Stimulated activated CD8-positive, alpha-beta memory T cell treated with anti-CD3 and anti-CD28 coated beads, Interleukin-15, amount 100 ng/mL, for 1 hour (primary cell): ENCODE results near the gene CBFA2T2.
"Not testable (repeated sequence)": the region's sequence is repeated elsewhere in the genome, so short reads cannot be mapped to it uniquely, and the experiment has no call there.

Experiments
- DNase-seq: peaks from one replicate; pipeline ENCODE4 v3.0.0-alpha.2; 2020; ENCODE audit warnings: low read depth

The CBFA2T2 gene

DNA sequence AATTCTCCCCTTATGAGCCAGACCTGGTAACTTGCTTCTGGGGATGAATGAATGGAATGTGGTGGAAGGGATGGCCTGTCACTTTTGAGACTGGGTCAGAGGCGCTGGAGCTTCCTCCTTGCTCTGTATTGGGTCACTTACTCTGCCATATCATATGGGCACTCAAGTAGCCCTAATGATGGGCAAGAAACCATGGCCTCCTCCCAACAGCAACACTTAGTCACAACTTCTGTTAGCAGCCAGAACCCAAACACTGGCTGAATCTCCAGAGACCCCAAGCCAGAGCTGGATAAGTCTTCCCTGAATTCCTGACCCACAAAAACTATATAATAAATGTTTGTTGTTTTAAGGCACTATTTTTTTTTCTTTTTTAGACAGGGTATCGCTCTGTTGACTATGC lies 190.8 kb downstream of the CBFA2T2 start:
- DNase-seq = no peak

DNA sequence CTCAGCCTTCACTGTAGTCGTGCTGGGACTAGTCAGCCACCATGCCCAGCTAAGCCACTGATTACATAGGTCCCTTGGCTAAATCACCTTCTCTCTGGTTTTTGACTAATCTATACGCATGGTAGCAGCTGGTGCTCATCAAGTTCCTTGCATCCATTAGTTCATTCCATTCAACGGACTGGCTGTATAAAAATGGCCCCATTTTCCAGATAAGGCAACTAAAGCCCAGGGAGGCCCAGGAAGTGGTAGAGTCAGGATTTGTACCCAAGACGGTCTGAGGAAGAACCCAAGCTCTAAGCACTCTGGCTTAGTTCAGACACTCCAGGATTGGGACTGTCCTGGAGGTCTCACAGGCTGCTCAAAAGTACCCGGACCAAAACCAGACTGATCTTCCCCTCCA lies 191.4 kb downstream of the CBFA2T2 start:
- no peak for DNase-seq

DNA sequence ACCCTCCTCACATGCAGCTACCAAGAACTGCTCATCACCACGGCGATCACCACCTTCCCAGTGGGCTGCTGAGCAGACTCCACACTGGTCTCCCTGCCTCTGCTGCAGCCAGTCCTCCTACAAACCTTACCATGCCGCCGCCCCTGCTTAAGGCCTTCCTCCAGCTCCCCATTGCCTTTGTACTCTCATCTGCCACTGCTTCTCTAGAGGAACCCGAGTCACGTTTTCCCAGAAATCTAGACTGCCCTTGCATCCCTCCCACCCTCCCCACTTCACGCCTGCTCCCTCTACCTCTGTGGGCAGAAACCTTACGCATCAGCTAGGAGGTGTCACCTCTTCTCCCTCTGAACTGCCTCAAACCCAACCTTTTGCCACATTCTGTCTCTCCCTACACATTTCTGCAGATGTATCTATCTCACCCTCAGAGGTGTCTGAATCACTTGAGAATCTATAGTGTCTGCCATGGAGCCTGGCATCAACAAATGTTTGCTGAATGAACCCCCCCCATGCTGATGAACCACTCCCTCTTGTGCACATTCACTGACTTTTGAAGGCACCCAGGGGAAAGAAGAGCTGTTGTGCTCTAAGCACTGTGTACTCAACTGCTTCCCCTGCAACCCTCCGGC lies 191.9 kb downstream of the CBFA2T2 start:
- DNase-seq = no peak

DNA sequence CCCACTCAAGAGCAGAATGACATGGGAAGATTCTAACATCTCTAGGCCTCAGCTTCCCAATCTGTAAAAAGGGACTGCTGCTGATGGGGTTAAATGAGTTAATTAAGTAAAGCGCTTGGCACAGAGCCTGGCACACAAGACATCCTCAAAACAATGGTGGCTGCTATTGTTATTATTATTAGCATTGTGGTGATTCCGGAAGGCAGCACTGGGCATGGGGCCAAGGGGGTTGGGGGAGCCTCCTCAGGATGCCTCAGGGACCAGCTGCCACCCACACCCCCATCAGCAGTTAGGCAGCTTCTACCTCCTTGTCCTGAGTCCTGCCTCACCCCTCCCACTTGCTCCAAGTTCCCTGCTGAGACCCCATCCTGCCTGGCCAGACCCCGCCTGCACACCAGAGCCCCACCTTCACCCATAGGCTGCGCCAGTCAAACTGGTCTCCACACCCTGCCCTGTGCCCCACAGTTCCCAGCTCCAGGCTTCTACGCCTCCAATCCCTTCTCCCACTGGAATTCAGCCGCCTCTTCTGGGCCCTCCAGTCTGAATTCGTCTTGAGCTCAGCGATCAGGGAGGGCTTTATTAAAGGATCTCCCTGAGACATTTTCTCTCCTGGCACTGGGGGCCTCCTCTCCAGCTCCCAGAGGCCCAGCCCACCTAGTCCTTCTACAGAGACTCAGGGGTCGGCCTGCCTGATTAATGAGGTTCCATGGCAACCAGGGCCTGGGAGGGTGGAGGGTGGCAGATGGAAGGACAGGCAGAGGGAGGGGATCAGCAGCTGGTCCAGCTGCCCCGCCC lies 194.8 kb downstream of the CBFA2T2 start:
- DNase-seq = no peak

DNA sequence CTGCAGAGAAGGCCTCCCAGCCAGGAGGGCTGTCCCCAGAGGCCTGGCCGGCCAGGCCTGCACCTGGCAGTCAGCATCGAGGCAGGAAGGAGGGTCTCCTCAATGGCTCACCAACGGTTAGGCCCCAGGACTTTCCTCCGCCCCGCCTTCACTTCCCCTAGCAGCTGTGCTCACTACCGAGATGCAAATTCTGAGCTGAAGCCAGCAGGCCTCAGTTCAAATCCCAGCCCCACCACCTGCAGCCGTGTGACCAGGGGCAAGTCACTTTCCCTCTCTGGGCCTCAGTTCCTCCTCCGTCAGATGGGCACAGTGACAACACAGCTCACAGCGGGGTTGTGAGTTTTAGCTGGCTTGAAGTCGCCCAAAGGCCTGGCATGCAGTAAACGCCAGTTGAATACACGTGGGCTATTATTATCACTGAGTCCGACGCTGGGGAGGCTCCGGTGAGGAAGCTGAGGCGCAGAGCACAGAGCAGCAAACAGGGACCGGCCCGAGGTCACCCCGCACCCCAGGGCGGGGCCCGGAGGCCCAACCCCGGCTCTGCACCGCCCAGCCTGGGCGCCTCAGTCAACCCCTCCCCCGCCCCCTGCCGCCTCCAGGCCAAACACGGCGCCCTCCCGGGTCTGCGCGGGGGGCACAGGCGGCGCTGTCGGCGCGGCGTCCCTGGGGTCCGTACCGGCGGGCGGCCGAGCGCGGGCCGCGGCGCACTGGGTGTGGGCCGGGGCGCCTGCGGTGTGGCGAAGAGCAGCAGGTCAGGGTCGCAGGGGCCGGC lies 195.6 kb downstream of the CBFA2T2 start:
- no peak for DNase-seq

DNA sequence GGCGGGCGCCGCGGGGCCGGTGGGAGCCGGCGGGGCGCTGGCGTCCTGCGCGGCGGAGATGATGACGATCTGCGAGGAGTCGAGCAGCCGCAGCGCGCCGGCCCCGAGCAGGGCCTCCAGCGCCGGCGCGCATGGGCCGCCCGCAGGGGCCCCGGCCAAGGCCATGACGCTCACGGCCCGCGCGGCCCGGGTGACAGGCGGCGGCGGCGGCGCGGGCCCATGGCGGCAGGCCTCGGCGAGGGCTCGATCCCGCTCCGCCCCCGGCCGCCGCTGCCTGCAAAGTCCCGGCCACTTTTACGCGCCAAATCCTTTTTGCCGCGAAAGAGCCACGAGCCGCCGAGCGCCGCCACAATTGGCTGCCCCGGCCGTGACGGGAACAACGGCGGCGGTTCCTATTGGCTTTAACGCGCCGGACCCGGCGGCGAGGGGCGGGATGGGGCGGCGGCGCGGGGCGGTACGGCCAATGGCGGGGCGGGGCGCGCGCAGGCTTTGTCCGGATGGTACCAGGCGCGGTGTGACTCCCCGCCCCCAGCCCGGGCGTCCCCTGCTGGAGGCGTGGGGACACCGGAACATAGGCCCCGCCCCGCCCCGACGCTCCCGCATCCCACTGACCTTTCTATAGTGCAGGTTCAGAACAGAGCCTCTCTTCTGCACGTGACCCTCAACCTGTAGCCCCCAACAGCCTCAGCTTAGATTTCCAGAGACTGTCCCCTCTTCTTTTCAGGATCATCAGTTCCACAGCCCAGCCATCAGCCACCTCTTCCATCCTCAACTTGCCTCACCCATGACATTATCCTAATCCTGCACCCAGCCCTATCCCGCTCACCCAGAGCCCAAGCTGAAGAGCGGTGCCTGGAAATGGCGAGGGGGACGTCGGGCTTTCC lies 196.4 kb downstream of the CBFA2T2 start, which contains the start of gene E2F1:
TSS of gene E2F1 (minus strand) at position 286 of the 884 bp plus-strand sequence. CDS start at position 165, 121 bp downstream.
- peak; percentile 81 for DNase-seq

DNA sequence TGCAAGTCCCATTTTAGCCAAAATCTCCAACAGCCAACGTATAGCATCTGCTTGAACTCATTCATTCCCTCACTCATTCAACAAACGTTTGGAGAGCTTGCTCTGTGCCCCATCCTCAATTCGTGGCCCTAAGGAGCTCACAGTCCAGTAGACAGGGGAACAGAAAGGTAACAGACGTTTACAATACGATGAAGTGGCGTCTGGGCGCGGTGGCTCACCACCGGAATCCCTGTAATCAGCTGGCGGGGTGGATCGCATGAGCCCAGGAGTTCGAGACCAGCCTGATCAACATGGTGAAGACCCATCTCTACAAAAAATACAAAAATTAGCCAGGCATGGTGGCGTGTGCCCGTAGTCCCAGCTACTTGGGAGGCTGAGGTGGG lies 197.1 kb downstream of the CBFA2T2 start:
- DNase-seq = no peak

DNA sequence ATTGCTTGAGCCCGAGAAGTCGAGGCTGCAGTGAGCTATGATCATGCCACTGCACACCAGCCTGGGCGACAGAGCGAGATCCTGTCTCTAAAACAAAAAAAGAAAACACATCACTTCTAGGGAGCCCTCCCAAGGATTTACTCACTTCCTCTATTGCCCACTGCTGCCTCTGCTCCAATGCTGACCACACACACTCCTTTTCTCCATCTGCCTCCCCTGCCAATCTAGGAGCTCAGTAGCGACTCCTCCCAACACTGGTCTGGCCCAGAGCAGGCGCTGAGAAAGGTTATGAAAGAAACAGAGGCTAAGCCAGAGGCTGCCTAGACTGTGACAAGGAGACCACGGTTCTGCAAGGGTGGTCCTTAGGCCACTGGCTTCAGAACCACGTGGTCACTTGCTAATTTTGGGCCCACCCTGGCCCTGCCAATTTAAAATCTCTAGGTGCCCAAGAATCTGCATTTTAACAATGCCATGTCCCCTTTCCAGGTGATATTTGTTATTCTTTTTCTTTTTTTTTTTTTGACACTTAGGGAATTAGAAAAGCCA lies 197.5 kb downstream of the CBFA2T2 start:
- no peak for DNase-seq

DNA sequence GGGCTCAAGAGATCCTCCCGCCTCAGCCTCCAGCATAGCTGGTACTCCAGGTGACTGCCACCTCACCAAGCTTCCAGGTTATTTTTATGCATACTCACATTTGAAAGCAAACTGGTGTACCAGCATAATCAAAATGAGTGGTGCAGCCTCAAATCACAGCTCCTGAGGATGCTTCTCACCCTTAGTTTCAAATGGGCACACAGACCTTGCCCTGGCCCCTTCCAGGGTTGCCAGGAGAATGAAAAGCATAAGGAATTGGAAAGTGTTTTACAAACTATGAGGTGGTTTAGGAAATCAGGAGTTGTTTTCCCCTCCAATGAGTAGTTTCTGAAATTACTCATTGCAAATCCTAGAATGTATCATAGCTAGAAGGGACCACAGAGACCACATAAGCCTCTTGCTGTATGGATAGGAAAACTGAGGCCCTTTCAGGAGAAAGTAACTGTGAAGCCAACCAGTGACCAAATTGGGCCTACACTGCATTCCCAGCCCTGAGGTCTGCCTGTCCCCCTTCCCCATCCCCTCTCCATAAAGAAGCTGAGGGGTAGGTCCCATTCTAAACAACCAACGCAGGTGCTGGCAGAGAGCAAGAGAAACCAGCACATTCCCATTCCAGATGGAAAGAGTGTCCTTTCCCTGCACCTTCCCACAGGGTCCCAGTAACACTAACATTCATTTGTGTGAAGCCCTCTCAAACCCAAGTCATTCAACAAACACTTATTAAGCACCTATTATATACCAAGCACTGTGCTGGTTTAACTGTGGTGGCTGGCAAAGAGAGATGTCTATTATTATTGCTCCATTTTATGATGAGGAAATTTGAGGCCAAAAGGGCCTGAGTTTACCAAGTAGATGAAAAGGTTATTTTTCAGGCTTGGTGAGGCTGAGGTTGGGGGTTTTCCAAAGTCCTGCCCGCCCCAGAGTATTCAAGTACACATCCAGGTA lies 198.4 kb downstream of the CBFA2T2 start:
- no peak for DNase-seq

DNA sequence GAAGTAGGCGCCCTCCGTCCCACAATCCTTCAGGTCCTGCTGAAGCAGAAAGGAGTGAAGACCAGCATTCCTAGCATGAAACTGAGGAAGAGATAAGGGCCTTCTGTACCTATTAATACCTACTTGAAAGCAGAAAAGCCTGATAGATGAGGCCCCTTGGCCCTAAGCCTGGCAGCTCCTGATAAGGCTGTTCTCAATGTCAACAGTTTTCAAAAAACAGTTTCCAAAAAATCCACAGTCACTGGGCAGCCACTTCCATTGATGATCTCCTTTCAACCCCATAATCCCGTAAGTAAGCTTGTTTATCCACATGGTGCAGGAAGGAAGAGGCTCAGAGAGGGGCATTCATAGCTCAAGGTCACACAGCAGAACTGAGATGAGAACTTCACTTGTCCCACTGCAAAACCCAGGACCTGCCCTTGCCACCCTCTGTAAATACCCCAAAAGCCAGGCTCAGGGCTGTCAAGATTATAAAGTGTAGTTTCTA lies 199.1 kb downstream of the CBFA2T2 start:
- no peak for DNase-seq

DNA sequence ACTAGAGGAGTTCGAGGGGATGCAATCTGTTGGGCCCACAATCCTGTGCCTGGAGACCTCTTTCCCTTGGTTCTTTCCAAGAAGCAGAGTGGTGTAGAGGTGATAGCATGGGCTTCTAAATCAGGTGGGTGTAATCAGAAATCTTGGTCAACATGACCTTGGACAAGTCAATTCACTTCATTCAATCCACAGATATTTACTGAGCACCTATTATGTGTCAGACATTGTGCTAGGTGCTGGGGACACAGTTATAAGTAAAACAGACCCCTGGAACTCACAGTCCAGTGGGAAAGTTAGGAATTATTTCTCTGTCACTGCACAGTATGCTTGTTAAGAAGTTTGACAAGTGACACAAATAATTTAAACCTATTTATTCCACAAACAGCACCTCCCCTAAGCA lies 199.6 kb downstream of the CBFA2T2 start:
- no peak for DNase-seq

DNA sequence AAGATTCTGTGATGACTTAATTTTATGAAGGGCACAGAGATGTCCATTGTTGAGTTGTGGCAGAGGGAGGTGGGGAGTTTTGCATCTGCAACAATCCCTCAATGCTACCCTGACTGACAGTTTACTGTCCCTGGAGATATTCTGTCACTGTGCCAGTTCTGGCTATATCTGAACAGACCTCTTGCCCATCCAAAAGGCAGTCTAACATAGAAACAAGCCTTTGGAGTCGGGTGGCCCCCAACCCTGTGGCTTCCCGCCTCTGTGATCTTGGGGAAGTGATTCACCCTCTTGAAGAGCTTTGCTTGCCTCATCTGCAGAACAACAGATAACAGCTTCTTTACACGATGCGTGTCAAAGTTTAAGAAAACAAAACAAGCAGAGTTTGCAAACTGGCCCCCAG lies 200.1 kb downstream of the CBFA2T2 start:
- no peak for DNase-seq

DNA sequence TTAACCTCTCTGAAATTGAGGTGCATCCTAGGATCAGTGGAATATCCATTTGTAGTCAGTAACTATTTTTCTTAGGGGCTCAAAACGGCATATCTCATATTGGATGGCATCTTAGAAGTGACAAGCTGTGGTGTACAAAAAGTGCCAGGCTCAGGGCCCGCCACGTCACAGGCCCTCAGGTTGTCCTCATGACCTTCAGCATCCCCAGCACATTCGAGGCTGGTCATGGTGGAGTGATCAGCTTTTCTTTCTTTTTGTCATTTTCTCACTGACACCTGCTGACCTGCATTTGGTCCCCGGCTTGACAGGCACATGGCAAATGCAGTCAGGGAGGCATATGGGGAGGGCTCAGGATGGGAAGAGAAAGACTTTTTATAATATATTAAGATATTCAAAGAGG lies 203.4 kb downstream of the CBFA2T2 start:
- DNase-seq = no peak

DNA sequence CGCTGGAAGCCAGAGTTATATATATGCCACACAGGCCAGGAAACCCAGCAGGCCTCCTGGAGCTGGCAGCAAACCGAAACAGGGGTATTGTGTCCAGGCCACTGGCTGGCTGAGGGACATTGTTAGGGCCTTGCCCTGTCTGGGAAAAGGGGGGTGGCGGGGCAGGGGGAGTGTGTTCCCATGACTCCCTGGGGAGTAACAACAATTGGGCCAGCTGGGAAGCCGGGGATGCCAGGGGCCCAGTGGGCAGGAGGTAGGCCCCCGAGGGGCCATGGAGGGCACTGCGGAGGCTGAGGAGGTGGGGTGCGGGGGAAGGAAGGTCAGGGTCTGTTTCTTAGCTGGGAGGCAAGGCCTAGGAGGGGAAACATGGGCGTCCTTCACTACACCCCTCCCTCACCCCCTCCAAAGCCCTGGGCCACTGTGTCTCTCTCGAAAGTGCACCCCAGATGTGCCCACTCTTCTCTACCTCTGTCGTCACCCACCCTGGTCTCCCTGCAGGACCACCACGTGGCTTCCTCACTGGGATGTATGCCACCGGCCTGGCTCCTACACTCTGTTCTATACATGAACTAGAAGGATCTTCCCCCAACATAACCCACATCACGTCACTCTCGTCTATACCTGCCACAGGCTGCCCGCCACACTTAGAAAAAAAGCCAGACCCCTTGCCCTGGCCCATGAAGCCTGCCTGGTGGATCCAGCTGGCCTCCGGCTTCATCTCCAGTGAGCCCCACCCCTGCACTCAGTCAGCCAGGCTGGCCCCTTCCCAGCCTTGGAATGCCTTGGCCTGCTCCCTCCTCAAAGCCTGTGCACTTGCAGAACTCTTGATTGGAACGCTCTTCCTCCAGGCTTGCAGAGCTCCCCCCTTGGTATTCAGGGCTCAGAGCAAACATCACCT lies 204.1 kb downstream of the CBFA2T2 start:
- DNase-seq = no peak

DNA sequence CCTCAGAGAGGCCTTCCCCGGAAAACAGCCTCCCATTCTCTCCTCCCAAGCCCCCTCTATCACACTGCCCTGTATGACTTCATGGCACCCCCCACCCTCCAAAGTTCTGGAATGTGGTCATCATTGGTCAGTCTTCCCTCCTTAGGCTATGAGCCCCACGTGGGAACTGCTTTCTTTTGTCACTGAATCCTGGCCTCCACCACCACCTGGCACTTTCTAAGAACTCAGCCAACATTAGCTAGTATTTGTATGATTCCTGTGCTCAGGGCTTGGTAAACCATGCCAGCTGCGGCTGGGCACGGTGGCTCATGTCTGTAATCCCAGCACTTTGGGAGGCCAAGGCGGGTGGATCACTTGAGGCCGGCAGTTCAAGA lies 204.7 kb downstream of the CBFA2T2 start:
- no peak for DNase-seq

DNA sequence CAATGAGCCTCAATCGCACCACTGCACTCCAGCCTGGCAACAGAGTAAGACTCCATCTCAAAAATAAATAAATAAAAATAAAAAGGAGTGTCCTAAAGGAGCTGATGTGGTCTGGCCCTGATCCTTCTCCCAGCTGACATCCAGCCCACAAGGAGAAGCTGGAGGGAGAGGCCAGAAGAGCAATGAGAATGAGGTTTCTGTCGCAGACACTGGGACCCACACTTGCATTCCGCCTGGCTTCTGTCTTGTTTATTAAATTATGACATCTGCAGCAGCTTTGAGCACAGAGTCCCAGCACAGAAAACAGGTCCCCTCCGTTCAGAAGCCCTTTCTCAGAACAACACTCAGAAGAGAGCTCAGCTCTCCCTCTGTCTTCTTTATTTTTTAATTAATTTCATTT lies 206.6 kb downstream of the CBFA2T2 start:
- no peak for DNase-seq

DNA sequence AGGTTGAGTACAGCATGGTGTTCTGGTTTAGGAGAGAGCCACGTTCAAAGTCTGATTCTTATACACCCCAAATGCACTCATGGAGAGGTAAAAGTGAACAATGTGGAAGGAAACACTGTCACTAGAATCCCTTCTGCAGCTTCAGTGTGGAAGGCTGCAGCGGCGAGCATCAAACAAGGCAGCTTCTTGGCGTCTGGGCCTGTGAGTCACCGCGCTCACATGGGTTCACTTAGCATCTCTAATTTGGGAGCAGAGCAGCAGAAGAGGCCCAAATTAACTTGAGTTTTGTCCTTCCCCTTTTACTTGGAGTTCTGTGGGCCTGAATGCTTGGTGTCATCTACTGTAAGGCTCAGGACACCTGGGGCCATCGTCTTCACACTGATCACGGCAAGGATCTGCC lies 207.2 kb downstream of the CBFA2T2 start:
- DNase-seq = no peak

DNA sequence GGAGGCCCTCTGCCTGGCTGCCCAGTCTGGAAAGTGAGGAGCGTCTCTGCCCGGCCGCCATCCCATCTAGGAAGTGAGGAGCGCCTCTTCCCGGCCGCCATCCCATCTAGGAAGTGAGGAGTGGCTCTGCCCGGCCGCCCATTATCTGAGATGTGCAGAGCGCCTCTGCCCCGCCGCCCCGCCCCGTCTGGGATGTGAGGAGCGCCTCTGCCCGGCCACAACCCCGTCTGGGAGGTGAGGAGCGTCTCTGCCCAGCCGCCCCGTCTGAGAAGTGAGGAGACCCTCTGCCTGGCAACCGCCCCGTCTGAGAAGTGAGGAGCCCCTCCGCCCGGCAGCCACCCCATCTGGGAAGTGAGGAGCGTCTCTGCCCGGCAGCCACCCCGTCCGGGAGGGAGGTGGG lies 209.1 kb downstream of the CBFA2T2 start:
- DNase-seq = not testable (repeated sequence)
